Activated T-helper 1 cell treated with Interleukin-2 at 50 U/mL for 16 hours (primary cell): Measurements from ENCODE around the gene PLBD2.

Experiments
- DNase-seq: peaks from one replicate; pipeline ENCODE4 v3.0.0-alpha.2; 2020; ENCODE audit warnings: low read depth

Gene PLBD2, protein sequence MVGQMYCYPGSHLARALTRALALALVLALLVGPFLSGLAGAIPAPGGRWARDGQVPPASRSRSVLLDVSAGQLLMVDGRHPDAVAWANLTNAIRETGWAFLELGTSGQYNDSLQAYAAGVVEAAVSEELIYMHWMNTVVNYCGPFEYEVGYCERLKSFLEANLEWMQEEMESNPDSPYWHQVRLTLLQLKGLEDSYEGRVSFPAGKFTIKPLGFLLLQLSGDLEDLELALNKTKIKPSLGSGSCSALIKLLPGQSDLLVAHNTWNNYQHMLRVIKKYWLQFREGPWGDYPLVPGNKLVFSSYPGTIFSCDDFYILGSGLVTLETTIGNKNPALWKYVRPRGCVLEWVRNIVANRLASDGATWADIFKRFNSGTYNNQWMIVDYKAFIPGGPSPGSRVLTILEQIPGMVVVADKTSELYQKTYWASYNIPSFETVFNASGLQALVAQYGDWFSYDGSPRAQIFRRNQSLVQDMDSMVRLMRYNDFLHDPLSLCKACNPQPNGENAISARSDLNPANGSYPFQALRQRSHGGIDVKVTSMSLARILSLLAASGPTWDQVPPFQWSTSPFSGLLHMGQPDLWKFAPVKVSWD

DNA sequence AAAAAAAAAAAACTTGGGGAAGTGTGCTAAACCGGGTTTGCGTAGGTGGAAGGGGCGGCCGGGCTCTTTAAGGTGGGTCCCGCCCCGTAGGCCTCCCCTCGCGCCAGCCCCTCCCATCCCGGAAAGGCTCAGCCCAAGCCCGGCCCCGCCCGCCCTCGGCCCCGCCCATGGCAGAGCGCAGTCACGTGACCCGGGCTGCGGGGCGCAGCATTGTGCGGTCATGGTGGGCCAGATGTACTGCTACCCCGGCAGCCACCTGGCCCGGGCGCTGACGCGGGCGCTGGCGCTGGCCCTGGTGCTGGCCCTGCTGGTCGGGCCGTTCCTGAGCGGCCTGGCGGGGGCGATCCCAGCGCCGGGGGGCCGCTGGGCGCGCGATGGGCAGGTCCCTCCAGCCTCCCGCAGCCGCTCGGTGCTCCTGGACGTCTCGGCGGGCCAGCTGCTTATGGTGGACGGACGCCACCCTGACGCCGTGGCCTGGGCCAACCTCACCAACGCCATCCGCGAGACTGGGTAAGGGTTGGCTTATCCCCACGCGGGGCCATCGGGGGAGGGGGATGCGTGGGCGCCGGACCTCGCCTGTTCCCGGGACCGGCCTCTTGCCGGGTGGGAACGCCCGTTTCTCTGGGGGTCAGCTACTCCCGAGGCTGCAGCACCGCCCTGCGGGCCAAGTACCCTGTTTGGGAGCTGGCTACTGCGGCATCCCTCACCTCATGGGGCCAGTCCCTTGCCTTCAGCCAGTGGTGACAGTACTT, at the start of gene PLBD2:
TSS of gene PLBD2 (plus strand) at position 207 of the 752 bp plus-strand sequence. CDS start at position 221, 14 bp downstream.
- peak; percentile 91 for DNase-seq

GRCh38 chr12:113310489-113310888, 47.9 kb upstream of the PLBD2 start:
- DNase-seq, result no peak

DNA sequence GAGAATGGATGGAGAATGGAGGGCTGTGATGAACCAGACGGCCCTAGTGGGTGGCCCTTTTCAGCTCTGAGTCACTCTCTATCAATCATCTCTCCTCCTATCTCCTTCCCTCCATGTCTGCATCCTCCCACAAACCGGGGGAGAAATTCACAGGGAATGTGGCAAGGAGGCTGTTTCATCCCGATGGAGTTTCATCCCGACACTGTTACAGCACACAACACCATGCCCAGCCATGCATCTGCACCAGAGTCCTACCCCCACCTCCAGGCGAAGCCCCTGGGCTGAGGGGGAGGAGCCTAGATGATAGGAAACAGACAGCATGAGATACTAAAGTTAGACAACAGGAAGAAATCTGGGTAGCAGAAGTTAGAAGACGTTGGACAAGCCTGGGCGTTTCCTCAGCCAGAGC, 44.3 kb upstream of the PLBD2 start:
- no peak for DNase-seq

GRCh38 chr12:113315358-113315757, 43.0 kb upstream of the PLBD2 start:
- no peak for DNase-seq

- DNase-seq, result no peak
Observed at GRCh38 chr12:113316155-113316554, 42.2 kb upstream of the PLBD2 start.

DNA sequence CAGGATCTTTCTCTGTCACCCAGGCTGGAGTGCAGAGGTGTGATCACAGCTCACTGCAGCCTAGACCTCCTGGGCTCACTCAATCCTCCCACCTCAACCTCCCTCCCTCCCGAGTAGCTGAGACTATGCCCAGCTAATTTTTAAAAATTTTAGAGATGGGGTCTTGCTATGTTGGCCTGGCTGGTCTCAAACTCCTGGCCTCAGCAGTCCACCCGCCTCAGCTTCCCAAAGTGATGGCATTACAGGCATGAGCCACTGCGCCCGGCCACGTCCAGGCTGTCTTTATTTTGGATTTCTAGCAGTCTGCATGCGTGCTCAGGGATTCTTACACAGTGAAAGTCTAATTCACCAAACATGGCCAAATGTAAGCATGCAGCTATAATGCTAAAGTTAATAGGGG, 41.3 kb upstream of the PLBD2 start:
- no peak for DNase-seq

DNA sequence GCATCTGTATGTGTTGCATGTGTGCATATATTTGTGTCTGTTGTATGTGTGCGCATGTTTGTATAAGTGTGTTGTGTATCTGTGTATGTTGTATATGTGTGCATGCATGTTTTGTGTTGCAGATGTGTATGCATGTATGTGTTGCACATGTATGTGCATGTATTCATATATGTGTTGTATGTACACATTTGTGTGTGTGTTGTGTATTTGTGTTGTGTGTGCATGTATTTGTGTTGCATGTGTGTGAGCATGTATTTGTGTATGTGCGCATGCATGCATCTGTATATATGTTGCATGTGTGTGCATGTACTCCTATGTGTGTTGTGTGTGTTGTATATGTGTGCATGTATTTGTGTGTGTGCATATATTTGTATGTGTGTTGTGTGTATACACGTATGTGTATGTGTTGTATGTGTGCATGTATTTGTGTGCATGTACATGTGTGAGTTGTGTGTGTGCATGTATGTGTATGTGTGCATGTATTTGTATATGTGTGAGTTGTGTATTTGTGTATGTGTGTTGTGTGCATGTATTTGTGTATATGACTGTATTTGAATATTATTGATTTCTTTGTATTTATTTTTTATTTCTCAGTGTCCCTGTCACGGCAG, 40.2 kb upstream of the PLBD2 start:
- no peak for DNase-seq

DNA sequence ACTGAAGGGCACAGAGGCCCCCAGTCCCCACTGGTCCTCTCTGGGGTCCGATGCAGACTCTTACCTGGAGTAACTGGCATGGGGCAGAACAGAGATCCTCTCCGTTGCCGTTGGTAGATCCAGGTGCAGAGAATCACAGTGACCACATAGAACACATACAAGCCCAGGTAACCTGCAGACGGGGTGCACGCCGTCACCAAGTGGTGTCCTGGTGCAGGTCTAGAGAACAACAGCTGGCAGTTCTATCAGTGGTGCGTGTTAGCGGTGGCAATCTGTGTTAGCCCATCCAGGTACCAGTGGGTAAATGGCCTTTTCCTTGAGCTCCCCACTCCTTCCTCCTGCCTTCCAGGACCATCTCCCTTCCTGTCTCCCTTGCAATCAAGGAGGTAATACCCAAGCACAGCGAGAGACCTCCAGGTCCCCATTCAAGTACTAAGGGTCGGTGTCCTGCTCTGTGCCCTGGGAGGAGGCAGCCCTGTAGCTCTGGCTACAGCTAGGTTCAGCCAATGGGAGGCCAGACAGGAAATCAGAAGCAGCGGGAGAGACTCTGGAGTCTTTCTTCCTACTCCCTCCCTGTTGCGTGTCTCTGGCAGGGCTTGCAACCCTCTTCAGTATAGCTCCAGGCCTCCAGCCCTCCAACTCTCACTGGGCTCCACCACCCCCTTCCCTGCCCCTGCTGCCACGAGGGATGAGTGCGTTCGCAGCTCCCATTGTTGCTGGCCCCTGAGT, 39.3 kb upstream of the PLBD2 start:
- no peak for DNase-seq

DNA sequence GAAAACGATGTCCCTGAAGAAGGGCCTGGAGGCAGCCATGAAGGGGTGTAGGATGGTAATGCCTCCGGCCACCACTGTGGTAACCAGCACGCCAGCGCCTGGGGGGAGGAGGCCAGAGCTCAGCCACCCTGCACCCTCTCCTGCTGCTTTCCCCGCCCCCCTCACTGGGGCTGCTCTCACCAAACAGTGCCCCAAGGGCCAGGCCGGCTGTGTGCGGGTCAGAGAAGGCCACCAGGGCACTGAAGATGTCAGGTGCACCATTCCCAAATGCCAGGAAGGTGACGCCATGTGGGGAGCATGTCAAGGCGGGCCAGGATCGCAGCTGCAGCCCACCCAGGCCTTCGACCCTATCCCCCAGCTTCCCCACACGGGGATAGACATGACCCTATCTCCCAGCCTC, 38.0 kb upstream of the PLBD2 start:
- no peak for DNase-seq

- DNase-seq, result no peak
Observed at GRCh38 chr12:113322343-113322742, 36.0 kb upstream of the PLBD2 start.

- DNase-seq, result no peak
Observed at GRCh38 chr12:113325916-113326315, 32.5 kb upstream of the PLBD2 start.

DNA sequence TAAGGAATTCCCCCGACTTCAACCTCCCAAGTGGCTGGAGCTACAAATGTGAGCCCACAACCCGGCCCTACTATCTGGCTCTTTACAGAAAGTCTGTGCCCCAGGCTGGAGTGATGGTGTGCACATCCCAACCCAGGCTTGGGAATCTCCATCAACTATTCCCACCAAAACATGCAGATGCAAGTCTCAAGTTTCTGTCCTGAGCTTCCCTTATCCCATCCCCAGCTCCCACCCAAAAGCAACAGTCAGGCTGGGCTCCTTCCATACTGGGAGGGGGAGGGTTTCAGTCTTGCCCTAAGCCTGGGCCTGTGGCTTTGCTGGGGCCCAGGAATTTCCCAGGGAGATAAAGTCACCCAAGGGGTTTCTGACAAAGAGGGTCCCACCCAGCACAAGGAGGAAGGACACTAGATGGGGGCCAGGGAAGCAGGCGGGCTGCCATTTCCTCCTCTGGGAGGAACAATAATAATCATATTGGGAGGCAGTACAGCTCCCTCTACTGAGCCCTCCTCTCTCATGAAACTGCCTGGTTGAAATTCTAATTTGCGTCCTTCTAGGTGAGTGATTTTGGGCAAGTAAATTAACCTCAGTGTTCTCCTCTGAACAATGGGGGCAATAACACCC, 31.5 kb upstream of the PLBD2 start:
- DNase-seq, result no peak

DNA sequence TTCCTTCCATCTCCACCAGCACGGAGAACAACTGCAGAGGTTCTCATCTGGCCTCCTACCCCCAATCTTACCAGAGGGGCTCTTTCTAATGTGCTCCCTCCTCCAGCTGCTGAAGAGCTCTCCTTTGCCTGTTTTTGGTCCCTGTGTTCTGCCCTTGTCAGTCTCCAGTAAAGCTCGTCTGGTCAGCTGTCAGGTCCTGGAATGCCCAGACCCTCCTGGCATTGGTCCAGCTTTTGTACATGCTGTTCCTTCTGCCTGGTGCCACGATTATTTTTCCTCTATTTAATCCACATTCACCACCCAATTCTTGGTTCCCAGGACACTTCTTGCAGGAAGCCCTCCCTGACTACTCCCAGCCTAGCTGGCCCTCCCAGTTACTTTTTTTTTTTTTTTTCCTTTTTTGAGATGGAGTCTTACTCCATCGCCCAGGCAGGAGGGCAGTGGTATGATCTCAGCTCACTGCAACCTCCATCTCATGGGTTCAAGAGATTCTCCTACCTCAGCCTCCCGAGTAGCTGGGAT, 30.0 kb upstream of the PLBD2 start:
- DNase-seq, result no peak

DNA sequence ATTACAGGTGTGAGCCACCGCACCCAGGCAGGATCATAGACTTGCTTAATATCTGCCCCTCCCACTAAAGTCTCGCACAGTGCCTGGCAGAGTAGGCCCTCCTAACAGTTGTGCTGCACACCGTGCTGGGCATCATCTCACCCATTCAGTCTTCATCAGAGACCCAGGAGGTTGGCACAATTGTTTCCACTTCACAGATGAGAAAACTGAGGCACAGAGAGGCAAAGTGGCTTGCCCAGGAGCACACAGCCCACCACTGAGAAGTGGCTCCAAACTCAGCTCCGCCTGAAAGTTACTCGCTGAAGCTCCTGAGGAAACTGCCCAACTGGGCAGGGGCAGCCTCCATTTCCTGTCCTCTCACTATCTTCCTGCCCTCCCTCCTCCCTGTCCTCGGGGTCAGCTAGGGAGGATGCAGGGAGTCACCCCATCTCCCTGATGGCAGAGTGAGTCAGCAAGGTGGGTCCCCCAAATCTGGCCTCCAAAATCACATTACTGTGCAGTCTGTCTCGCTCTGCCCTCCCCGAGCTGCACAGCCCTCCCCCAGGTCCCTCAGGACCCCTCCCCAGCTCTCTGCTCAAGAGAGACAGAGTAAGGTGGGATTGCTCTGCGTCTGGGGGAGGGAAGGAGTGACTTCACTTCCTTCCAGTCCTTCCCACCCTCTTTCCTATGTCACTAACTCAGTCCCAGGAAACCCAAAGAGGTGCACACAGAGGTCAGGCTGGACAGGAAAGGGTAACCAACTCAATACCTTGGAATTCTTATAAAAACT, 29.2 kb upstream of the PLBD2 start:
- no peak for DNase-seq

- no peak for DNase-seq
Observed at GRCh38 chr12:113329791-113330417, 28.5 kb upstream of the PLBD2 start.

- DNase-seq, result no peak
Observed at GRCh38 chr12:113330505-113330904, 27.9 kb upstream of the PLBD2 start.

DNA sequence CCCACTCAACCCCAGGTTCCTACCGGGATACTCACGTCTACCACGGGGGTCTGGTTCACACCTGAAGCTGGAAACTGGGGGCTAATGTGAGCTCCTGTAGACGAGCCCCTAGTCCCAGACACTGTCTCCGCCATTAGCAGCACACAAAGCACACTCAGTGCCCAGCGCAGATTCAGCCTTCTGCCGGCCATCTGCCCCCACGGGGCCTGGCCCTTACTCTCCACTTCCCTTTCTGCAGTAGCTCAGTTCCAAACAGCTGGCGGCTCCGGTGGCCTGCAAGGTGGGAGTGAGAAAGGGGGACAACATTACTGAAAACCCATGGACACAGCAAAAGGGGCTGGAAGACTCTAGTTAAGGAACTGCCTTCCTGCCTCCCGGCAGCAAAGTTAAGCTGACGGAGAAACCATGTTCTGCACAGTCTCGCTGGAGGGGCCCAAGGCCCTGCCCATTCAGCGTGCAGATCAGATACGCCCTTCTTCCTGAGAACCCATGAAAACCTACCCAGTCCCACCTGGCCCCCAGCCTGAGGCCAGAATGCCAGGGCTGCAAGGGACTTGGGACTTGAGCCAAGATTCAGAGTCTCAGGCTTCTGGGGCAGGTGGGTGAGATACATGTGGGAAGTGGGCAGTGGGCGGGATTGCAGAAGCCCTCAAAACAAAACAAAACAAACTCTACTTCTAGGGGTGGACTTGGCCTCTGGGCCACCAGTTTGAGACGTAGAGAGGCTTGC, 25.5 kb upstream of the PLBD2 start:
- DNase-seq, result no peak

DNA sequence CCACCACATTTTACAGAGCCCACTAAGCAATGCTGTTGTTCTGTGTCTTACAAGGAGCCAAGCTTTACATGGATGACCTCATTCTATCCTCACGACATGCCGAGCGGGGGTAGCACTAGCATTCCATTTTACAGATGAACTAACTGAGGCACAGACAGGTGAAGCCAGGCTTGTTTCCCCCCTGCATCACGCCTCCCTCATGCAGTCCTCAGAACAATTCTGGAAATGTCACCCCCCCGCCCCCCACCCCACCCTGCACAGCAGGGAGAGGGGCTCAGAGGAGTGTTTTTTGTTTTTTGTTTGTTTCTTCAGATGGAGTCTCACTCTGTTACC, 25.0 kb upstream of the PLBD2 start:
- DNase-seq, result no peak
